ENCODE results near the gene IGFL2. TPM values are rescaled to one million over a fixed set of nuclear protein-coding genes. Genes with fewer than 3 reads are reported as not detected.

IGFL2 gene
- total RNA-seq, 4 donors from 2014 or later, result 7.2 to 26.9 (median 24.9) TPM

Other genes with a start within 250 kb of the IGFL2 start
- 1 to 10 TPM; 2.0 to 8.0 (median 7.2) TPM for gene MYPOP, start 245.6 kb upstream of the IGFL2 start, total RNA-seq
- not detected for gene NANOS2, start 233.5 kb upstream of the IGFL2 start, total RNA-seq
- under 1 TPM; 0.25 to 0.91 (median 0.66) TPM for gene NOVA2, start 174.4 kb upstream of the IGFL2 start, total RNA-seq
- gene CCDC61, start 152.8 kb upstream of the IGFL2 start, total RNA-seq, result 10 to 100 TPM in 2 of 4 donors, 1 to 10 TPM in 2; 7.2 to 14.4 (median 10.4) TPM
- not detected for gene PGLYRP1, start 125.2 kb upstream of the IGFL2 start, total RNA-seq
- 1 to 10 TPM in 3 of 4 donors, under 1 TPM in 1; 0.80 to 5.5 (median 2.7) TPM for gene IGFL4, start 107.2 kb upstream of the IGFL2 start, total RNA-seq
- 10 to 100 TPM; 19.0 to 46.7 (median 24.9) TPM for gene IGFL3, start 23.6 kb upstream of the IGFL2 start, total RNA-seq
- gene IGFL1, start 81.5 kb downstream of the IGFL2 start, total RNA-seq, result under 1 TPM in 2 of 4 donors, not detected in 2; 0.55 to 0.88 TPM
- 10 to 100 TPM in 3 of 4 donors, 1 to 10 TPM in 1; 7.7 to 28.3 (median 16.6) TPM for gene HIF3A, start 148.8 kb downstream of the IGFL2 start, total RNA-seq
- gene PPP5C, start 198.8 kb downstream of the IGFL2 start, total RNA-seq, result 10 to 100 TPM; 32.0 to 63.1 (median 48.4) TPM

Measured in lower leg skin (tissue), 4 donors.